B cell (primary cell): ENCODE measurements around the gene RFPL4A. TPM values are rescaled to one million over a fixed set of nuclear protein-coding genes. Genes with fewer than 3 reads are reported as not detected.

ENCODE experiments used
- ATAC-seq: fragments of 200-7000 bp; cut with Tn5 transposase; one replicate; pipeline ENCODE4 v1.10.0; 2021; ENCODE audit warnings: low read depth, mild to moderate bottlenecking, moderate number of reproducible peaks, moderate library complexity
- CTCF ChIA-PET: fragments of 350-600 bp; sonication (Branson Sonifier 250); formaldehyde crosslinking; loops from one replicate; lab custom pipeline; 2021; ENCODE audit warnings: antibody characterized with exemption, inconsistent platforms; lab: Charles Lee
- POLR2A ChIA-PET: fragments of 350-600 bp; sonication (Branson Sonifier 250); formaldehyde crosslinking; loops from one replicate; lab custom pipeline; 2021; ENCODE audit warnings: antibody characterized with exemption; lab: Charles Lee
- DNase-seq: peaks from one replicate; pipeline ENCODE4 v3.0.0; 2013
- H2AFZ ChIP-seq: 2 replicates; pipeline ENCODE4 v1.6.1; 2012; ENCODE audit warnings: mild to moderate bottlenecking, low read depth, low read length; ENCODE audit not compliant: insufficient read depth, poor library complexity, severe bottlenecking
- H3K27ac ChIP-seq, 2 donors: 1 replicate in 1 of 2; 2 replicates in 1 of 2; pipeline ENCODE4 v1.5.1; 2012 to 2013; ENCODE audit warnings: low read length in 2 of 2, mild to moderate bottlenecking in 2 of 2, moderate library complexity in 1 of 2
- H3K27me3 ChIP-seq, 4 experiments: fragments of 200-600 bp in 1 of 4; sonication (generic) in 1 of 4; replicated peaks in 1 of 4; 1 replicate in 2 of 4; 2 replicates in 2 of 4; pipeline versions ENCODE4 v1.6.1 to v1.7.0; 2013 to 2016; ENCODE audit warnings: low read length in 3 of 4, mild to moderate bottlenecking in 2 of 4, mixed read lengths in 1 of 4, moderate library complexity in 1 of 4; ENCODE audit not compliant: insufficient read depth in 4 of 4, control insufficient read depth in 3 of 4; ENCODE audit errors: control extremely low read depth in 1 of 4
- H3K36me3 ChIP-seq, 2 experiments: replicated peaks in 1 of 2; 1 replicate in 1 of 2; 2 replicates in 1 of 2; pipeline versions ENCODE4 v1.6.1 to v1.7.1; 2013; ENCODE audit warnings: low read length in 1 of 2; ENCODE audit not compliant: insufficient read depth in 2 of 2, control insufficient read depth in 1 of 2; ENCODE audit errors: control extremely low read depth in 1 of 2, extremely low read depth in 1 of 2
- H3K4me1 ChIP-seq, 2 donors: fragments of 200-600 bp in 1 of 2; sonication (generic) in 1 of 2; 1 replicate in 1 of 2; 2 replicates in 1 of 2; pipeline versions ENCODE4 v1.5.1 to v1.6.1; 2013 to 2017; ENCODE audit warnings: low read length in 2 of 2; ENCODE audit not compliant: control insufficient read depth in 2 of 2, insufficient read depth in 2 of 2
- H3K4me2 ChIP-seq: replicated peaks from 2 replicates; pipeline ENCODE3; 2012; ENCODE audit warnings: mild to moderate bottlenecking, low read depth, low read length; ENCODE audit not compliant: poor library complexity, severe bottlenecking
- H3K4me3 ChIP-seq, 5 experiments: fragments of 200-600 bp in 1 of 5; sonication (generic) in 1 of 5; 1 replicate in 3 of 5; 2 replicates in 2 of 5; pipeline versions ENCODE4 v1.5.1 to v1.7.0; 2011 to 2016; ENCODE audit warnings: low read length in 4 of 5, mild to moderate bottlenecking in 4 of 5, low read depth in 2 of 5, control low read depth in 1 of 5, moderate library complexity in 1 of 5; ENCODE audit not compliant: insufficient read depth in 1 of 5; ENCODE audit errors: control extremely low read depth in 1 of 5, extremely low read depth in 1 of 5
- H3K79me2 ChIP-seq: fragments of 200-600 bp; sonication (generic); one replicate; pipeline ENCODE4 v1.6.0; 2016; ENCODE audit warnings: low read length; ENCODE audit not compliant: control insufficient read depth, insufficient read depth
- H3K9ac ChIP-seq: fragments of 200-600 bp; sonication (generic); 2 replicates; pipeline ENCODE4 v1.6.1; 2017; ENCODE audit warnings: mild to moderate bottlenecking, low read length, moderate library complexity
- H3K9me3 ChIP-seq, 3 donors: one replicate each; pipeline versions ENCODE4 v1.6.1 to v1.7.1; 2013; ENCODE audit warnings: low read length in 2 of 3; ENCODE audit not compliant: control insufficient read depth in 2 of 3, insufficient read depth in 1 of 3; ENCODE audit errors: control extremely low read depth in 1 of 3
- H4K20me1 ChIP-seq: 2 replicates; pipeline ENCODE4 v1.6.0; 2012; ENCODE audit warnings: mild to moderate bottlenecking, low read length; ENCODE audit not compliant: insufficient read depth, control insufficient read depth, poor library complexity, severe bottlenecking
- H3K27ac Mint-ChIP-seq: one replicate; pipeline ENCODE4 v1.8.0; 2021; ENCODE audit warnings: mixed read lengths
- H3K27me3 Mint-ChIP-seq: one replicate; pipeline ENCODE4 v1.8.0; 2021; ENCODE audit warnings: mixed read lengths
- H3K4me1 Mint-ChIP-seq: one replicate; pipeline ENCODE4 v1.8.0; 2021; ENCODE audit warnings: mixed read lengths
- H3K4me3 Mint-ChIP-seq: one replicate; pipeline ENCODE4 v1.8.0; 2021; ENCODE audit warnings: mixed read lengths
- H3K9me3 Mint-ChIP-seq: one replicate; pipeline ENCODE4 v1.8.0; 2022; ENCODE audit warnings: mixed read lengths; ENCODE audit not compliant: insufficient read depth
- CTCF ChIP-seq: fragments of 200-600 bp; IDR thresholded peaks from one replicate; pipeline ENCODE4 v1.8.0; 2022; ENCODE audit warnings: antibody characterized with exemption, mild to moderate bottlenecking
- EZH2 ChIP-seq: IDR thresholded peaks from 2 replicates; pipeline ENCODE4 v1.6.1; 2012; ENCODE audit warnings: borderline replicate concordance, low read depth, mild to moderate bottlenecking, moderate library complexity, low read length; ENCODE audit not compliant: insufficient read depth, poor library complexity, severe bottlenecking
- WGBS: methylation state at CpG from one replicate; pipeline ENCODE4 v1.1.5; 2013; ENCODE audit warnings: missing lambda C conversion rate; ENCODE audit not compliant: insufficient coverage; 5-methylcytosine and 5-hydroxymethylcytosine counted together
- intact Hi-C: fragments of 100-400 bp; cut with micrococcal nuclease; formaldehyde crosslinking; loops from one replicate; pipeline ENCODE4 v1.10.0; 2022
- polyA plus RNA-seq: library from polyadenylated mRNA; depleted of rRNA; stranded (reverse); fragments of >200 nt; gene quantifications from 2 replicates; pipeline ENCODE4 v1.2.3, GENCODE V29; 2012
- total RNA-seq, 2 donors: library from RNA; stranded (reverse); fragments of 120-200 nt in 1 of 2; gene quantifications; 1 replicate in 1 of 2; 2 replicates in 1 of 2; pipeline versions ENCODE4 v1.2.3 to v1.2.4, GENCODE V29; 2013 to 2022

The RFPL4A gene
- total and polyA plus RNA-seq, 2 donors (not counting 1 experiment from before 2014, with no cell fraction given) = not detected

GRCh38 chr19:55812449-55812848 lies 53.6 kb downstream of the RFPL4A start:
- H3K79me2 ChIP-seq = no peaks in the 10 kb centered on the region
- H3K36me3 ChIP-seq = no peaks in the 10 kb centered on the region
- WGBS = 0% methylated on average over 1 of the region's 7 CpGs

More at GRCh38 chr19:55812449-55812848, 53.6 kb downstream of the RFPL4A start:
- no peak overlapping the region for H3K4me3 ChIP-seq
- H2AFZ ChIP-seq = no peak overlapping the region
- no peaks in the 10 kb centered on the region for H4K20me1 ChIP-seq
- intact Hi-C loops = no loop called here
- POLR2A ChIA-PET = no interaction called here
- CTCF ChIA-PET = interaction anchor here (5.4 kb wide), 1 partner anchor 180 kb away, joined by 107 read pairs; no protein-coding TSS in a partner anchor
- H3K4me1 ChIP-seq = peaks cover 4 to 9% of the 10 kb centered on the region in 2 donors
- H3K4me1 Mint-ChIP-seq = peaks cover 10% of the 10 kb centered on the region
- ATAC-seq (no peak), DNase-seq (no peak)
- H3K9me3 ChIP-seq = peaks cover 0 to 4% (median 0%) of the 10 kb centered on the region in 3 donors
- peaks cover 0 to 3% (median 0%) of the 10 kb centered on the region in 4 experiments for H3K27me3 ChIP-seq
- H3K4me3 Mint-ChIP-seq = no peak overlapping the region
- H3K27me3 Mint-ChIP-seq = peaks cover 26% of the 10 kb centered on the region
- no peak overlapping the region for H3K27ac Mint-ChIP-seq
- H3K4me2 ChIP-seq = no peak overlapping the region
- H3K9me3 Mint-ChIP-seq = peaks cover 3% of the 10 kb centered on the region
- H3K9ac ChIP-seq = no peak overlapping the region
- TF ChIP-seq CTCF = no peak
- no peak for TF ChIP-seq EZH2
- no peak overlapping the region for H3K27ac ChIP-seq

Other genes starting within 250 kb of the RFPL4A start
- not detected in 2 replicates for gene SBK2, start 222.0 kb upstream of the RFPL4A start, total RNA-seq
- gene SBK2, start 222.0 kb upstream of the RFPL4A start, polyA plus RNA-seq = not detected in 2 replicates
- gene SBK3, start 213.6 kb upstream of the RFPL4A start, total RNA-seq = not detected in 2 replicates
- gene SBK3, start 213.6 kb upstream of the RFPL4A start, polyA plus RNA-seq = not detected in 2 replicates
- 10.3 and 10.8 TPM in 2 replicates for gene ZNF579, start 178.2 kb upstream of the RFPL4A start, total RNA-seq
- gene ZNF579, start 178.2 kb upstream of the RFPL4A start, polyA plus RNA-seq = 3.7 and 6.7 TPM in 2 replicates
- 21.4 and 26.4 TPM in 2 replicates for gene FIZ1, start 159.6 kb upstream of the RFPL4A start, total RNA-seq
- 7.4 and 8.0 TPM in 2 replicates for gene FIZ1, start 159.6 kb upstream of the RFPL4A start, polyA plus RNA-seq
- 21.2 and 23.8 TPM in 2 replicates for gene ZNF524, start 158.8 kb upstream of the RFPL4A start, total RNA-seq
- 18.0 and 27.4 TPM in 2 replicates for gene ZNF524, start 158.8 kb upstream of the RFPL4A start, polyA plus RNA-seq
- gene ZNF865, start 153.4 kb upstream of the RFPL4A start, total RNA-seq = 22.7 TPM in 2 replicates
- 9.9 and 11.3 TPM in 2 replicates for gene ZNF865, start 153.4 kb upstream of the RFPL4A start, polyA plus RNA-seq
- 9.7 and 11.5 TPM in 2 replicates for gene ZNF784, start 134.5 kb upstream of the RFPL4A start, total RNA-seq
- gene ZNF784, start 134.5 kb upstream of the RFPL4A start, polyA plus RNA-seq = 9.2 and 13.3 TPM in 2 replicates
- gene ZNF580, start 118.1 kb upstream of the RFPL4A start, total RNA-seq = 101 and 126 TPM in 2 replicates
- gene ZNF580, start 118.1 kb upstream of the RFPL4A start, polyA plus RNA-seq = 69.8 and 105 TPM in 2 replicates
- gene ZNF581, start 115.4 kb upstream of the RFPL4A start, total RNA-seq = 47.3 and 51.3 TPM in 2 replicates
- 38.6 and 48.2 TPM in 2 replicates for gene ZNF581, start 115.4 kb upstream of the RFPL4A start, polyA plus RNA-seq
- gene CCDC106, start 110.9 kb upstream of the RFPL4A start, total RNA-seq = 25.2 and 28.3 TPM in 2 replicates
- 52.1 and 54.5 TPM in 2 replicates for gene CCDC106, start 110.9 kb upstream of the RFPL4A start, polyA plus RNA-seq
- 275 and 278 TPM in 2 replicates for gene U2AF2, start 104.1 kb upstream of the RFPL4A start, total RNA-seq
- gene U2AF2, start 104.1 kb upstream of the RFPL4A start, polyA plus RNA-seq = 275 and 300 TPM in 2 replicates
- 63.8 and 63.9 TPM in 2 replicates for gene EPN1, start 83.9 kb upstream of the RFPL4A start, total RNA-seq
- 52.3 and 54.4 TPM in 2 replicates for gene EPN1, start 83.9 kb upstream of the RFPL4A start, polyA plus RNA-seq
- not detected in 2 replicates for gene NLRP9, start 20.7 kb upstream of the RFPL4A start, total RNA-seq
- gene NLRP9, start 20.7 kb upstream of the RFPL4A start, polyA plus RNA-seq = not detected in 2 replicates
- gene RFPL4AL1, start 10.0 kb downstream of the RFPL4A start, total RNA-seq = not detected in 2 replicates
- gene RFPL4AL1, start 10.0 kb downstream of the RFPL4A start, polyA plus RNA-seq = not detected in 2 replicates
- 0.12 TPM in 1 of 2 replicates, not detected in the other for gene NLRP11, start 72.9 kb downstream of the RFPL4A start, total RNA-seq
- gene NLRP11, start 72.9 kb downstream of the RFPL4A start, polyA plus RNA-seq = 0.07 and 0.24 TPM in 2 replicates
- 0.15 and 0.19 TPM in 2 replicates for gene NLRP4, start 77.4 kb downstream of the RFPL4A start, total RNA-seq
- 0.45 and 1.3 TPM in 2 replicates for gene NLRP4, start 77.4 kb downstream of the RFPL4A start, polyA plus RNA-seq
- gene NLRP13, start 173.2 kb downstream of the RFPL4A start, total RNA-seq = not detected in 2 replicates
- gene NLRP13, start 173.2 kb downstream of the RFPL4A start, polyA plus RNA-seq = not detected in 2 replicates
- not detected in 2 replicates for gene NLRP8, start 188.7 kb downstream of the RFPL4A start, total RNA-seq
- gene NLRP8, start 188.7 kb downstream of the RFPL4A start, polyA plus RNA-seq = not detected in 2 replicates
- gene NLRP5, start 227.7 kb downstream of the RFPL4A start, total RNA-seq = not detected in 2 replicates
- gene NLRP5, start 227.7 kb downstream of the RFPL4A start, polyA plus RNA-seq = not detected in 2 replicates